Liver (tissue), 9 donors: ENCODE data around the gene AKR1C8. TPM values are rescaled to one million over a fixed set of nuclear protein-coding genes. Genes with fewer than 3 reads are reported as not detected.
A peak's percentile ranks its signal among the peaks of the same experiment; 100 is the strongest.

Experiments
- DNase-seq: peaks from one replicate; pipeline ENCODE4 v3.0.0-alpha.2; 2017; ENCODE audit warnings: low spot score
- H3K27ac ChIP-seq, 2 donors: one replicate each; pipeline ENCODE4 v1.7.0; 2013; ENCODE audit warnings: inconsistent platforms in 2 of 2, low read length in 2 of 2, control low read depth in 1 of 2, low read depth in 1 of 2, mild to moderate bottlenecking in 1 of 2
- H3K27me3 ChIP-seq, 4 donors: one replicate each; pipeline versions ENCODE4 v1.6.1 to v1.7.0; 2013; ENCODE audit warnings: low read length in 3 of 4, inconsistent platforms in 1 of 4, mild to moderate bottlenecking in 1 of 4, moderate library complexity in 1 of 4; ENCODE audit not compliant: control insufficient read depth in 4 of 4, insufficient read depth in 4 of 4
- H3K36me3 ChIP-seq, 4 donors: one replicate each; pipeline versions ENCODE4 v1.6.1 to v1.7.0; 2013; ENCODE audit warnings: low read length in 3 of 4, mild to moderate bottlenecking in 3 of 4, low read depth in 1 of 4, moderate library complexity in 1 of 4; ENCODE audit not compliant: control insufficient read depth in 4 of 4, insufficient read depth in 3 of 4
- H3K4me1 ChIP-seq, 4 donors: one replicate each; pipeline versions ENCODE4 v1.6.1 to v1.7.0; 2013; ENCODE audit warnings: low read length in 3 of 4, mild to moderate bottlenecking in 3 of 4, moderate library complexity in 1 of 4; ENCODE audit not compliant: control insufficient read depth in 4 of 4, insufficient read depth in 4 of 4
- H3K4me3 ChIP-seq, 3 donors: one replicate each; pipeline versions ENCODE4 v1.6.1 to v1.7.0; 2013; ENCODE audit warnings: low read length in 3 of 3, control low read depth in 1 of 3, low read depth in 1 of 3, mild to moderate bottlenecking in 1 of 3
- H3K9ac ChIP-seq, 2 donors: one replicate each; pipeline ENCODE4 v1.7.0; 2013; ENCODE audit warnings: low read length in 2 of 2, mild to moderate bottlenecking in 2 of 2, moderate library complexity in 2 of 2, control low read depth in 1 of 2, low read depth in 1 of 2
- H3K9me3 ChIP-seq, 4 donors: one replicate each; pipeline versions ENCODE4 v1.6.1 to v1.7.0; 2013; ENCODE audit warnings: low read length in 3 of 4; ENCODE audit not compliant: control insufficient read depth in 4 of 4
- CTCF ChIP-seq: fragments of 150-350 bp; IDR thresholded peaks from 2 replicates; pipeline ENCODE4 v1.5.1; 2017; ENCODE audit warnings: improper control_type of control experiment, low read depth, low read length; ENCODE audit not compliant: missing input control
- GABPA ChIP-seq, 2 donors: IDR thresholded peaks in 1 of 2; conservative IDR thresholded peaks in 1 of 2; 2 replicates each; pipeline ENCODE4 v1.6.1; 2016; ENCODE audit warnings: antibody characterized with exemption in 2 of 2, mild to moderate bottlenecking in 1 of 2, moderate library complexity in 1 of 2
- HNF4A ChIP-seq, 2 donors: conservative IDR thresholded peaks; 2 replicates each; pipeline ENCODE4 v1.6.1; 2016; ENCODE audit warnings: antibody characterized with exemption in 2 of 2, mild to moderate bottlenecking in 2 of 2
- HNF4G ChIP-seq: IDR thresholded peaks from 2 replicates; pipeline ENCODE4 v1.6.1; 2016; ENCODE audit warnings: antibody characterized with exemption
- JUND ChIP-seq, 2 donors: IDR thresholded peaks; 2 replicates each; pipeline ENCODE4 v1.6.1; 2016; ENCODE audit warnings: antibody characterized with exemption in 2 of 2
- NR2F2 ChIP-seq: IDR thresholded peaks from 2 replicates; pipeline ENCODE4 v1.6.1; 2016; ENCODE audit warnings: antibody characterized with exemption
- RAD21 ChIP-seq, 2 donors: IDR thresholded peaks; 2 replicates each; pipeline ENCODE4 v1.6.1; 2016; ENCODE audit warnings: antibody characterized with exemption in 2 of 2, mild to moderate bottlenecking in 2 of 2
- RXRA ChIP-seq, 2 donors: IDR thresholded peaks; 2 replicates each; pipeline ENCODE4 v1.6.1; 2017 to 2018; ENCODE audit warnings: antibody characterized with exemption in 2 of 2, mild to moderate bottlenecking in 1 of 2
- SP1 ChIP-seq: IDR thresholded peaks from 2 replicates; pipeline ENCODE4 v1.6.1; 2018; ENCODE audit warnings: antibody characterized with exemption, mild to moderate bottlenecking
- TAF1 ChIP-seq: conservative IDR thresholded peaks from 2 replicates; pipeline ENCODE4 v1.6.1; 2016; ENCODE audit warnings: antibody characterized with exemption, mild to moderate bottlenecking
- ZBTB33 ChIP-seq: IDR thresholded peaks from 2 replicates; pipeline ENCODE4 v1.6.1; 2016; ENCODE audit warnings: antibody characterized with exemption
- WGBS: extraction: QIAGEN DNeasy Blood & Tissue Kit; methylation state at CpG from one replicate; pipeline ENCODE4 v1.1.7; 2013; 5-methylcytosine and 5-hydroxymethylcytosine counted together
- polyA plus RNA-seq, 2 donors: library from polyadenylated mRNA; stranded (reverse) in 1 of 2; unstranded in 1 of 2; fragments of 200-250 nt in 1 of 2; fragments of >200 nt in 1 of 2; fragmentation: Nextera tagmentation in 1 of 2; extraction: Ambion mirVana in 1 of 2; gene quantifications; one replicate each; pipeline versions ENCODE4 v1.2.1 to v1.2.3, GENCODE V29; 2013 to 2015
- total RNA-seq, 2 donors: library from RNA; depleted of rRNA; stranded (reverse); fragments of >200 nt; gene quantifications; one replicate each; pipeline ENCODE4 v1.2.3, GENCODE V29; 2014
- donor health status: healthy.
- donor health status: healthy.
- donor health status: healthy.
- donor health status: healthy.
- donor health status: healthy.

AKR1C8 gene
- total and polyA plus RNA-seq, 4 donors: 2.5 to 28.5 (median 19.2) TPM; not detected in 1

GRCh38 chr10:5146920-5147254 lies 38.1 kb downstream of the AKR1C8 start:
- 64% methylated on average over 5 of the region's 5 CpGs for WGBS
- H3K4me3 ChIP-seq: no peak overlapping the region
- no peak for TF ChIP-seq CTCF
- peak overlapping the region; percentile 45 to 85 for H3K27ac ChIP-seq
- H3K4me1 ChIP-seq: peaks cover 7 to 27% (median 26%) of the 10 kb centered on the region in 4 donors
- peaks cover 0 to 7% (median 4%) of the 10 kb centered on the region in 4 donors for H3K36me3 ChIP-seq
- H3K27me3 ChIP-seq: no peaks in the 10 kb centered on the region
- no peak overlapping the region for H3K9ac ChIP-seq
- DNase-seq: no peak
- peaks cover 0 to 5% (median 0%) of the 10 kb centered on the region in 4 donors for H3K9me3 ChIP-seq

- no peak overlapping the region for H3K27ac ChIP-seq
- H3K27me3 ChIP-seq: no peaks in the 10 kb centered on the region
These were observed 41.8 kb downstream of the AKR1C8 start for GRCh38 chr10:5143137-5143536.

More at GRCh38 chr10:5143137-5143536, 41.8 kb downstream of the AKR1C8 start:
- H3K36me3 ChIP-seq: no peaks in the 10 kb centered on the region
- no peak overlapping the region for H3K9ac ChIP-seq
- H3K4me1 ChIP-seq: peaks cover 7 to 18% (median 15%) of the 10 kb centered on the region in 4 donors
- no peak overlapping the region for H3K4me3 ChIP-seq
- TF ChIP-seq SP1 (peak; percentile 21), ZBTB33 (peak; percentile 19), NR2F2 (no peak), RAD21 (IDR thresholded peaks at IDR 0.05) (no peak), RXRA (IDR thresholded peaks at IDR 0.05) (peak; percentile 31 to 46), JUND (IDR thresholded peaks at IDR 0.05) (peak in 1 of 2 donors; percentile 17), HNF4A (conservative IDR thresholded peaks at IDR 0.05) (peak; percentile 81), GABPA (IDR thresholded peaks at IDR 0.05 in 1 of 2, conservative IDR thresholded peaks at IDR 0.05 in 1 of 2) (no peak), TAF1 (no peak), HNF4G (peak; percentile 14), CTCF (no peak)
- DNase-seq: no peak
- WGBS: 43% methylated on average over 5 of the region's 5 CpGs
- H3K9me3 ChIP-seq: no peaks in the 10 kb centered on the region
